Stimulated activated CD8-positive, alpha-beta memory T cell treated with anti-CD3 and anti-CD28 coated beads, Interleukin-12 subunit alpha, Interleukin-12 subunit beta, amount 100 ng/mL, for 4 hours (primary cell): ENCODE results near the gene RASGEF1C.

Experiments
- DNase-seq: peaks from one replicate; pipeline ENCODE4 v3.0.0-alpha.2; 2020; ENCODE audit warnings: low read depth

The RASGEF1C gene

DNA sequence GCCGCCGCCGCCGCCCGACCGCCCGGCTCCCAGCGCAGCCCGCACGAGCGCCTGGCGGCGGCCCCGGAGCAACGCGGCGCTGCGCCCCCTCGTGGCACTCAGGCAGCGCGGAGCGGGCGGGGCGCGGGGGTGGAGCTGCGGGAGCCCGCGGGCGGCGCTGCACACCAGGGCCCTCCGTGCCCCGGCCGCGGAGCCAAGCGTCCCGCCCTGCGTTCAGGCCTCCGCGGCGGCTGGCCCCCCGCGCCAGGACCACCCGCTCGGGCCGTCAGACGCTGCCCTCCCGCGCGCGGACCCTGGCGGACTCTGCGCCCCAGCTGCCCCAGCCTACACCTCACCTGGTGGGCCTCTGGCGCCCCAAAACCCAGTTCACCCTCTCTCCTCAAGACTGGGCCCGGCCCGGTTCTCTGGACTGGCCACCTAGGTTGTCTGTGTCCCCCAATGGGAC, at the start of gene RASGEF1C:
Gene RASGEF1C, minus strand, starts transcription at position 75 of the 445 bp plus-strand sequence. CDS start 71,159 bp downstream, outside the sequence.
- DNase-seq: peak; percentile 35

DNA sequence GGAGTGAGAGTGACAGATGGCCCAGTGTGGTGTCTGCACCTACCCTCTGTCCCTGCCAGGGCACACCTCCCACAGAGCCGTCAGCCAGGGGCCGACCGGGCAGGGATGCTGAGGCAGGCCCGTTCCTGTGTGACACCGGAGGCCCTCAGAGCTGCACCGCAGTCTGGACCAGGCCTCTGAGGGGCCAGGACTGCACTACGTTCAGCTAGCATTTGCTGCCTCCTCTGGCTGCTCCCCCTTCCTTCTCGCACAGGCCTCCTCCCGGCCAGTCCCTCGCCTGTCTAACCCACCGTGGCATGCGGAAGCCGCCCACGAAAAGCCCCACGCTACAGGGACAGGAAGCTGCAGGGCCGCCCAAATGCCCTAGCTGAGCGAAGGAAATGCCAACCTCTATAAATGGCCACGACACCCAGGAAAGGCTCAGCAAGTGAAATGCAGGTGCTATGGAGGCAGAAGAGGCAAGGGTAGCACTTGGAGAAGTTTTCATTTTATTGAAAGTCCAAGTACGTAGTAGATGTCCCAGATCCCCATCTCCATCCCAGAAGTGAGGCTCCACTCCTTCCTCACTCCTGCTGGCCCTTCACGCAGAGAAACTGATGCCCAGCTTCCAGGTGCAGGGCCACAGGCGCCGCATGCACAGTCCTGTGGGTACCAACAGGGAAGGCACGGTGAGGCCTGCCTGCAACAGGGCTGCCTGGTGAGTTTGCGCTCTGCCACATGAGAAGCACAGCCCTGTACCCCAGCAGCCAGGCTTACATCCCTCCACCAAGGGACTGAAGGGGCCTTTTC, 44.2 kb upstream of the RASGEF1C start:
- DNase-seq: no peak

DNA sequence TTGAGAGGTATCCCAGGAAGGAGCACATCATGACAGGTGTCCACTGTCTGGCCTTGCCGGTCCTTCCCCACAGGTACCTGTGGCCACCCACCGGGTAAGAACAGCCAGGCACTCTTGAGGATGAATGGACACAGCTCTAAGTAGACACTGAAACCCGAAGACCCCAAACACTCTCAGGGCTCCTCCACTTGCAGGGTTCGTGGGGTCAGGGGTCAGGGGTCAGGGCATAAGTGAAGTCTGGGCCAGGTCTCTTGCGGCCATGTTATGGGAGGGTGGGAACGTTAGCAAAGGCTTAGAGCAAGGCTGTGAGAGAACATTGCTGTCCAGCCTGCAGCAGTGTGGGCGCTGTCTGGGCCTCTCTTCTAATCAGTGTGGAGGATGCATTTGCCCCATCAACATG, 42.9 kb upstream of the RASGEF1C start:
- DNase-seq: no peak

DNA sequence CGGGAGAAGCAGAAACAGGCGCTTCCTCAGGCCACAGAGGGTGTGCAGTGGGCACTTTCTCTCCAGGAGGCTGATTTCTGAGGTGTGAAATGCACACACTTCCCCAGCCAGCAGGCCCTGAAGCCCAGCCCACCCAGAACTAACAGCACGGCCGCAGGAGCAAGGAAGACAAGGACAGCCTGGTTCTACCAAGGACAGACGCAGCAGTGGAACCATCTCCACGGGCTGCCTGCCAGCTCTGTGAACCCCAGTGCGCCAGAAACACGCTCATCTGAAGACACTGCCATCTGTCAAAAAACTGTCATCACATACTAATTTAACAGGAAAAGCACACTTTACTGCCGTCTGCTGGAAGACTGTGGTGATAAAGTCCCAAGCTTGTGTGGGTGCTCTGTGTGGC, 42.1 kb upstream of the RASGEF1C start:
- no peak for DNase-seq

DNA sequence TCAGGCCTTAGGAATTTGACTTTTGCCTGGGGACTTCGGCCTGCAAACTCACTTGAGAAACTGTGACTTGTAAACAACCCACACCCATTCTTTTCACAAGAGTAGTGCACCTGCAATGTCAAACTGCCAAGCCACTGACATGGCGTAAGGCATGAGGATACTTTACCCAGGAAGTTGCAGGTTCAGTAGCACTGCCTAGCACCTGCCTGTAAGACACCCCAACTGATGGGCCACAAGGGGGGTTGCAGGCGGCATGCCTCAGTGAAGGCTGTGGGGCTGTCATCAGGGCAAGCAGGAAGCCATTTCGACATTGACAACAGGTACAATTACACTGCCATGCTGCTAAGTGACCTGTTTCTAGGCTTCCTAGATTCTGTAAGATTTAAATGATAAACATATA, 41.3 kb upstream of the RASGEF1C start:
- no peak for DNase-seq

DNA sequence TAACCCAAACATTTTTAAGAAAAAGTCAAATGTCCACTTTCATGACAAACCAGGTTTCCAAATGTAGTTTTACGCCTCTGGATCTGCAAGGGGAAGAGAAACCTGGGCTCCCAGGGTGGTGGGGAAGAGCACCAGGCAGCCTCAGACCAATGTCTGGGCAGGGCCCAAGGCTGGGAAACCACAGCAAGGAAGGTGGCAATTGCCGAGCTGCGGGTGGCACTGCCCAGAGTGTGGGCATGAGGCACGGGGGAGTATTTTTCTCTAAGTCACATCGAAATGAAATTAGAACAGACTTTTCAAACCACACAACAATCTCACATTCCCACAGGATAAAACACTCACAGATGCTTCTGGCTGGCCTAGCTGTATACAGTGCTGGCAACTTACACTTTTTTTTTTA, 32.6 kb upstream of the RASGEF1C start:
- DNase-seq: no peak

DNA sequence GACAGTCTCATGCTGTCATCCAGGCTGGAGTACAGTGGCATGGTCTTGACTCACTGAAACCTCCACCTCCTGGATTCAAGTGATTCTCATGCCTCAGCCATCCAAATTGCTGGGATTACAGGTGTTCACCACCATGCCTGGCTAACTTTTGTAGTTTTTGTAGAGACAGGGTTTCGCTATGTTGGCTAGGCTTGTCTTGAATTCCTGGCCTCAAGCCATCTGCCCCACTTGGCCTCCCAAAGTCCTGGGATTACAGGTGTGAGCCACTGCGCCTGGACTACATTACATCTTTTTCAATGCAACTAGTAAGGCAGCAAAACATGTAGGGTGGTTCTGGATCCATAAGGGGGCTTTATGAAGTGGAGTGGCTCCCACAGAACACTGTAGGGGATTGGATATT, 29.6 kb upstream of the RASGEF1C start:
- no peak for DNase-seq

DNA sequence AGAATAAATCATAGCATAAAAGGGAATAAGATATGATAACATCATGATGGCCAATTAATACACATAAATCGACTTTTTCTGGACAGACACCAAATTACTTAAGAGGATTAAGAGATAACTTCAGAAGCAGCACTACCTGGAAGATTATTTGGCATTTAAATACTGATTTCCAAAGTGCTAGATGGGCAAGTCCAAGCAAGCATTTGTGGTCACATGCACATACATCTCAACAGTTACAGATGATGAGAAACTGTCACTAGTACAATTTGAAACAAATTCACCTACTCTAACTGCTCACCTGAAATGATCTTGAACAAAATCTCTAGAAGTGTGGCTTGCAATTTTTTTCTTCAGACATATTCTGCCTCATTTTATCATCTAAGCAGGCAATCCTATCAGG, 26.8 kb upstream of the RASGEF1C start:
- DNase-seq: no peak

DNA sequence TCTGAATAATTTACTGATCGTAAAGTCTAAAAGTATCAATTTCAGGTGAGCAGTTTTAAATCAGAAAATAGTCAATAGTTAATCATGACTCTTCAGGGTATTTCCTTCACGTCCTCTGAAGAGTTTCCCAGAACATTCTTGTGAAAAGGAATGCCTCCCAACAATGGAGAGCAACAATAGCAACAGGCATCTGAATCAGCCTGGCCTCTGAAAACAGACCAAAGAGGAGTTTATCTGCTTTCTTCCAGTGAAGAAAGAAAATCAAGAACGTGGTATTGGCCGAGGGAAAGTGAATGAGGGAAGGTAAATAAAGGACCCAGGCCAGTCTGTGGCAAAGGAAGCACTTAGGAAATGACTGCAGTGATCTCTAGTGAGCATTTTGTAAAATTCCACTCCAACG, 26.1 kb upstream of the RASGEF1C start:
- no peak for DNase-seq

DNA sequence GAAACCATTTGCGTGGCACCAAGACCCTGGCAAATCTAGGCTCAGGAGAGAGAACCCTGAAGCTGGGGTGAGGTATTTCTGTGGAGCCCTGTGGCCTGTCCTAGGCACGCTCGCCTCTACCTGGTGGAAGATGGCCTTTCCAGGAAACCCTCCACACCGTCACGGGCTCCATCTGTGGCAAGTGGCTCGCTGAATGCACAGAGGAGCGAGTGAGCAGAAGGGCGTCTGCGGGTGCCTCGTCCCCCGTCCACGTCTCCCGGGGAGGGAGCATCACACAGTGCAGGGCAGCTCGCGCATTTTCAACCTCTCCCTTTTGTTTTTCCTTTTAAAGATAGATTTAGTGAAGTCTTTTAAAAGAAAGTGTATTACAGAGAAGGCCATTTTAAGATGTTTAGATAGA, 25.3 kb upstream of the RASGEF1C start:
- DNase-seq: no peak

DNA sequence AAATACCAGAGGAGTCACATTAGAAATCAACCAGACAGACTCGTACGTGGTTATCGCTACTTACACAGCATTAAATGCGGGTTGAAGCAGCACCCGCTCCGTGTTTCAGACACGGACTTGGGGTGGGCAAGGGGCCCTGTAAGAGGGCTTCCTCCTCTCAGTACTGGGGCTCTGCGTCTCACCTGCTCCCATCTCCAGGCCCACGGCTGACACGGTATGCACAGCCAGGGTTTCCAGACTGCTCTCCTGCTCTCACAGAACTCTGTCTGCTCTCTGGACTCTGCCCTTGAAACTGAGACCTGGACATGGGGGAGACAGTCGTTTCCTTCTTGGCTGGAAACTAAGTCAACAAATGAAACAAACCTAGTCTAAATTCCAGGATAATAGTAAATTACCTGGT, 24.7 kb upstream of the RASGEF1C start:
- DNase-seq: no peak

DNA sequence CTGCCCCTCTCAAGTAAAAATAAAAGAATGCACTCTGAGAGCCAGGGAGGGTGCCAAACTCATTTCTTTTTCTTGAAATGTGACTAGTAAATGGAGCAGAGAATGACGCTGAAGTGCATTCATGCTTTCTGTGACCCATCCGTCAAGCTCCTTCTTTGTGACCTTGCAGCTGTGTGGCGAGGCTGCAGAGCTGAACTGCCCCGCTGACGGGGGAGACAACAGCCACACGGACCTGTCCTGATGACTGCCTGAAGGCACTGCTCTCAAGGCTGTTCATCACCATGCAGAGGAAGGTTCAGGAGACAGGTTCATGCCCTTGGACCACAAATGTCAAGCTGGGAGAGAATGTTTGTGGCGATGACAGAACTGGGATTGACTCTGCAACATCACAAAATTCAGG, 21.0 kb upstream of the RASGEF1C start:
- DNase-seq: no peak

DNA sequence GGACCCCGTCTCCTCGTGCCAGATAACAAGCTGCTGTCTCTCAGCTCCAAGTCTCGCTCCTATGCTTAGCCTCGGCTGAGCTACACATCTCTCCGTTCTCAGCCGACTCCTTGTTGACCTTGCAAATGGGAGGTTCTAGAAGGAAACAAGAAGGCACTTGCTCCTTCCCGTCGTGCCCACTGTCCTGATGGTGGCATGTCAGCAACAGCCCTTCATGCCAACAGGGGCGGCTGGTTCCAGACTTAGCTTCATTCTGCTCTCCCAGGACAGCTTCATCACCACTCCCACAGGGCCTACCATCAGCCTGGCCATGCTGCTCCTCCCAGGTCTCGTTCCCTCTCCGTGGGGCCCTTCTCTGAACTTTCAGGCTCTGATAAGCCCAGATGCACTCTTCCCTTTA, 13.0 kb upstream of the RASGEF1C start:
- no peak for DNase-seq

DNA sequence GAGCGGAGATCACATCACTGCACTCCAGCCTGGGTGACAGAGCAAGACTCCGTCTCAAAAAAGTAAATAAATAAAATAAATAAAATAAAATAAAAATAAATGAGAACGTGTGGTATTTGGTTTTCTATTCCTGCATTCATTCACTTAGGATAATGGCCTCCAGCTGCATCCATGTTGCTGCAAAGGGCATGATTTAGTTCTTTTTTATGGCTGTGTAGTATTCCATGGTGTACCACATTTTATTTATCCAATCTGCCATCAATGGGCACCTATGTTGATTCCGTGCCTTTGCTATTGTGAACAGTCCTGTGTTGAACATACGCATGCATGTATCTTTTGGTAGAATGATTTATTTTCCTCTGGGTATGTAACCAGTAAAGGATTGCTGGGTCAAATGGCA, 8.8 kb upstream of the RASGEF1C start:
- DNase-seq: no peak

DNA sequence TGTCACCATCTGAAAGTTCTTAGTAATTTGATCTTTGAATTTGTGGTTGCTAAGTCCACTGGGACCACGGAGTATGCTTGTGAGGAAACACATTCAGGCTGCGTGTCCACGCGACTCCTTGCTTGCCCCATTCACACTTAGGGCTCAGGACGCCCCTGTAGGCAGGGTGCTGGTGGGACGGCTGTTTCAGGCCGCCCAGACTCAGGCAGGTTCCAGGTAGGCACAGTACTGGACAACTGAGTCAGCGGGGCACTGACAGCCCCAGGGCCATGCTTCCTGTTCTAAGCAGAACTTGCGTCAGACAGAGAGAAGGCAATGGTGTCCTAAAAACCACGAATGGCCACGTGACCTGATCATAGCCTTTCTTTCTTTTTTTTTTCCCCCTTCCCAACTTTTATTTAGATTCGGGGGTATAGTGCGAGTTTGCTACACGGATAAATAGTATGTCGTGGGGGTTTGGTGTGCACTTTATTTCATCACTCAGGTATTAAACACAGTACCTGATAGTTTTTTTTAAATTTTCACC, 7.7 kb upstream of the RASGEF1C start:
- no peak for DNase-seq

DNA sequence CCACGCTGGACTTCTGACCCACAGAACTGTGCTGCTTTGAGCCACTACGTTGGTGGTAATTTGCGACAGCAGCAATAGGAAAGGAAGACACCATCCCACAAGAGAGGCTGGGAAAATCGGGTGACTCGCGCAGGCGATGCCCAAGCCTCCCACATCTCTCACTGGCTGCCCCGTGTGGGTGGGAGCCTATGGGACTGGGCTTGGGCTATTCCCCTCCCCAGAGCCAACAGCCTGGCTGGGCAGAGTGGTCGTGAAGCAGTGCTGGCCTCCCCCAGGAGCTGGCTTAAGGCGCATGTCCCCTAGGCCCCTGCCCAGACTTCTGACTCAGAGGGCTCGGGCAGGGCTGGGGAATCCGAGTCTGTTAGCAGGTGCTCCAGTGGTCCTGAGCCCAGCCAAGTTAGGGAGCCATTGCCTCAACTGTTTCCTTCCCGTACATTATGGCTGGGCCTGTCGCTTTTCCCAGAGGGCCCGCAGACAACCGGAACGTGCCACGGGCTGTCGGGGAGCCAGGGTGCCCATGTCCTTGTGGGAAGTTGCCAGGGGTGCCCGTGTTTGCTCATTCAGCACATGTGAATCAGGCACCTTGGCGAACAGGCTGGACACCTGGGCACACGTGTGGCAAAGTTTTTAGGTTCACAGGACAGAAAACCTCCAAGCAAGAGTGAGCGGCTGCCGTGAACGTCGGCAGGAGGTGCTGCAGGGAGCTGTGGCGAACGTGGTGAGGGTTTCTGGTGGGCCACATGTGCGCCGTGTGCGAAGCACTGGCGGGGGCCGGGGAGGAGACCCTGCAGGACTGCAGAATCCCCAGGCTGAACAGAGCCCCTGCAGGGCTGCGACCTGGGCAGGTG, 7.0 kb upstream of the RASGEF1C start:
- DNase-seq: no peak

DNA sequence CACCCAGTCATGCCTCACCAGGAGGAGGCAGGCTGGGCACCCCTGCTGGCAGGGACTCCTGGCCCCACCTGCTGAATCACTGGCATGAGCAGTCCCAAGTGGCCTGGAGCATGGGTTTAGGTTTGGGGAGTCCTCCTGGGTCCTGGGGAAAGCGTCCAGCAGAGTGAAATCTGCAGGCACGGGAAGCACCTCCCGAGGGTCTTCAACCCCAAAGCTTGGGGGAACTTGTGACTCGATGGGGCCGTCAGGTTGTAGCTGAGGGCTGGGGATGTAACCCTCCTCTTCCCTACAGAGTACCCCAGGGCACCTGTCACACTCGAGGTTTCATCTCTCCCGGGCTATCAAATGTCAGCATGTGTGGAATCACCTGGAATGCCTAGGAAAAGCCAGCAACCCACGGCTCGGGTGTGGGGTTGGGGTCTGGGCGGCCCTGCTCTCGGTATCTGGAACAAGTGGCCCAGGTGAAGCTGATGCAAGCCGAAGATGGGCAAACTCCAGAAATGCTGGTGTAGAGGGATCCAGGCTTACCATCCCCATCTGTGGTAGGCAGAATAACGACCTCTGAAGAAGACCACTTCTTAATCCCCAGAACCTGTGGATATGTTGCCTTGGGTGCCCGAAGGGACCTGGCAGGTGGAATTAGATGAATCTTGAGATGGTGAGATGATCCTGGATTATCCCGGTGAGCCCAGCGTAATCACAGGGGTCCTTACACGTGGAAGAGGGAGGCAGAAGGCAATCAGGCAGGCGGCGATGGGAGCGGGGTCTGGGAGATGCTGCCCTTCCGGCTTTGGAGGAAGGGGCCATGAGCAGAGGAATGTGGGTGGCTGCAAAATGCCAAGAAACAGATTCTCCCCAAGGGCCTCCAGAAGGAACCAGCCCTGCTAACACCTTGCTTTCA, 6.1 kb upstream of the RASGEF1C start:
- DNase-seq: no peak

DNA sequence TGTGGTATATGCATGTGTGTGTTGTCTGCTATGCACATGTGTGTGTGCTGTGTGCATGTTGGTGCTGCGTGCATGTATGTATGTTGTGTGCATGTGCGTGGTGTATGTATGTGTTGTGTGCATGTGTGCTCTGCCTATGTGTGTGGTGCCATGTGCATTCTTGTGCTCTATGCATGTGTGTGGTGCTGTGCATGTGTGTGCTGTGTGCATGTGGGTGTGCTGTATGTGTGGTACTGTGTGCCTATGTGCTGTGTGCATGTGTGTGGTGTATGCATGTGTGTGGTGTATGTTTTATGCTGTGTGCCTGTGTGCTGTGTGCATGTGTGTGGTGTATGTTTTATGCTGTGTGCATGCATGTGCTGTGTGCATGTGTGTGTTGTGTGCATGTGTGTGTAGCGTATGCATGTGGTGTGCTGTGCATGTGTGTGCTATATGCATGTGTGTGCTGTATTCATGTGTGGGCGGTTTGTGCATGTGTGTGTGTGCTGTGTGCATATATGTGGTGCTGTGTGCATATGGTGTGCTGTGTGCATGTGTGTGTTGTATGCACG, 4.7 kb upstream of the RASGEF1C start:
- DNase-seq: no peak

DNA sequence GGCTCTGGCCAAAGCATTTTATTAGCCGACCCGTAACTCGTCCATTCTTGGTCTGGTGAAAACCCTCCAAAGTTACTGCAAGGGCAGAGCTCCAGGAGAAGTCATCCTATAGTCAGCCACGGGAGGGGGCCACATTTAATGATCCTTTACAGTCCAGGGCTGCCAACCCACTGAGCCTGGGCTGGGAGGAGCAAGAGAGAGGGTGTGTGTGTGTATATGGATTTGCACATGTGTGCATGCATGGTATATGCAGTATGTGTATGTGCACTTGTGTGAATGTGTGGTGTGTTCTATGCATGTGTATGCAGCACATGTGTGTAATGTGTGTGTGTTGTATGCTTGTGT, 4.2 kb upstream of the RASGEF1C start:
- no peak for DNase-seq

DNA sequence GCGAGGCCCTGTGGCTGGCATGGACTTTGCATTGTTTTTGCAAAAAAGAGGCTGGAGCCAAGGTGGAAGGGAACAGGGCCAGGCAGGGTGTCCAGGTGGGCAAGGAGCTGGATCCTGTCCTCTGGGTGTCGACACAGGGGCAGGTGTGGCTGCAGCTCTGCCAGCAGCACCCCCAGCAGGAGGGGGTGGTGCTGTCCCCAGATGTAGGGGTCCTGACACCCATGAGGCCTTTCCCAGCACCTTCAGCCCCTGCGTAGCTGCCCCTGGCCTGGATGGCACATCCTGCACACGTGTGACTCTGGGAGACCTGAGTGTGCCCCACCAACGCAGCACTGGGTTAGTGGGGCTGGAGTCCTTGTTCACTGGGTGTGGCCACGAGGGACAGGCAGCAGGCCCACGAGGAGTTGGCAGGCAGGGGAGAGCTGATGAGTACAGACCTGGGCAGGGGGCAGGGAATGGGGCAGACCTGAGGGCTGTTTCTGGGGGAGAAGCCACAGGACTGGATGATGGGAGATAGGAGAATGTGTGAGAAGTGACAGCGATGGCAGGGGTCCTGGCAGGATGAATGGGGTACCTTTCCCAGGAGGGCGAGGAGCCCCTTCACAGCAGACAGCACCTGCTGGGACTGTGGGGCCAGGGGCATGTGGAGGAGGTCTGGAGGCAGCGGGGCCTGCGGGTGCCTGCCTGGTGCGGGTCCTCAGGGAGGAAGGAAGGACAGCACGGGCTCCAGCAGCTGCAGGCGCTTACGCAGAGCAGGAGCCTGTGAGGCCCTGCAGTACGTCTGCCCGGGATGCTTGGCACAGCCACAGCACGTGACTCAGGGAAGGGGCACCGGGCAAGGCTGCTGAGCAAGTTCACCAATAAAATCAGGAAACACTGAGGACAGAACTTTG, 3.6 kb upstream of the RASGEF1C start:
- DNase-seq: no peak

DNA sequence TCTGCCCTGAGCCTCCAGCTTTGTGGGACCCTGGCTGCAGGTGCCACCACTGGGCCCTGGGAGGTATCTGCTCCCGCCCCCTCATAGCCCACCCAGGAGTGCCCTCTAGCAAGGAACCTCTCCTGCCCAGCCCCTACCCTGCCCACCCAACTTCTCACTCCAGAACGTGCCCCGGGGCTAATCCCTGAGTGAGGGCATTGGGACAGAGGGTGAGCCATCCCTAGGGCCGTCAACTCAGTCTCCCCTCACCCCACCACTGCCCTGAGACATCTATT, 2.7 kb upstream of the RASGEF1C start:
- DNase-seq: no peak
